Measurements from ENCODE around the gene C6orf52. TPM values are rescaled to one million over a fixed set of nuclear protein-coding genes. Genes with fewer than 3 reads are reported as not detected.

The C6orf52 gene
- total and polyA plus RNA-seq, 4 donors = 0.33 to 0.71 (median 0.50) TPM; not detected in 1

- DNase-seq (ENCODE audit: low spot score) = no peak
- peaks cover 0 to 2% (median 0%) of the 10 kb centered on the region in 4 donors for H3K9me3 ChIP-seq (ENCODE audit: control insufficient read depth in 4 of 4, low read length in 3 of 4)
- no peaks in the 10 kb centered on the region for H3K27me3 ChIP-seq (ENCODE audit: control insufficient read depth in 4 of 4, insufficient read depth in 4 of 4, low read length in 3 of 4)
- peak overlapping the region; percentile 57 to 100 (median 99) for H3K4me3 ChIP-seq (ENCODE audit: low read depth in 1 of 3, low read length in 3 of 3)
- H3K36me3 ChIP-seq (ENCODE audit: control insufficient read depth in 4 of 4, insufficient read depth in 3 of 4, low read depth in 1 of 4, low read length in 3 of 4) = peaks cover 0 to 4% (median 1%) of the 10 kb centered on the region in 4 donors
- WGBS = 96% methylated on average over 8 of the region's 8 CpGs
- H3K4me1 ChIP-seq (ENCODE audit: control insufficient read depth in 4 of 4, insufficient read depth in 4 of 4, low read length in 3 of 4) = peaks cover 1 to 39% (median 22%) of the 10 kb centered on the region in 4 donors
- no peak overlapping the region for H3K9ac ChIP-seq (ENCODE audit: low read depth in 1 of 2, low read length in 2 of 2)
- no peak overlapping the region for H3K27ac ChIP-seq (ENCODE audit: low read depth in 1 of 2, low read length in 2 of 2)
- TF ChIP-seq HNF4G (IDR thresholded peaks at IDR 0.05) (no peak), CTCF (IDR thresholded peaks at IDR 0.05; ENCODE audit: low read depth, low read length, missing input control) (no peak), HNF4A (conservative IDR thresholded peaks at IDR 0.05) (no peak), TAF1 (conservative IDR thresholded peaks at IDR 0.05) (no peak), ATF3 (IDR thresholded peaks at IDR 0.05) (no peak), MAX (IDR thresholded peaks at IDR 0.05) (no peak), REST (IDR thresholded peaks at IDR 0.05) (no peak), JUND (IDR thresholded peaks at IDR 0.05) (no peak), EGR1 (IDR thresholded peaks at IDR 0.05; ENCODE audit: low read depth in 2 of 2) (no peak), FOXA2 (IDR thresholded peaks at IDR 0.05) (no peak), RAD21 (IDR thresholded peaks at IDR 0.05) (no peak), RXRA (IDR thresholded peaks at IDR 0.05) (no peak), GABPA (IDR thresholded peaks at IDR 0.05 in 1 of 2, conservative IDR thresholded peaks at IDR 0.05 in 1 of 2) (no peak)
Observed at GRCh38 chr6:10692965-10693538, 1.4 kb downstream of the C6orf52 start.

- Histone ChIP-seq H3K4me1 (ENCODE audit: control insufficient read depth in 4 of 4, insufficient read depth in 4 of 4, low read length in 3 of 4) (peaks cover 1 to 34% (median 16%) of the 10 kb centered on the region in 4 donors), H3K9ac (ENCODE audit: low read depth in 1 of 2, low read length in 2 of 2) (no peak overlapping the region), H3K27me3 (ENCODE audit: control insufficient read depth in 4 of 4, insufficient read depth in 4 of 4, low read length in 3 of 4) (no peaks in the 10 kb centered on the region), H3K27ac (ENCODE audit: low read depth in 1 of 2, low read length in 2 of 2) (no peak overlapping the region), H3K4me3 (ENCODE audit: low read depth in 1 of 3, low read length in 3 of 3) (no peak overlapping the region), H3K36me3 (ENCODE audit: control insufficient read depth in 4 of 4, insufficient read depth in 3 of 4, low read depth in 1 of 4, low read length in 3 of 4) (no peaks in the 10 kb centered on the region), H3K9me3 (ENCODE audit: control insufficient read depth in 4 of 4, low read length in 3 of 4) (peaks cover 0 to 2% (median 0%) of the 10 kb centered on the region in 4 donors)
- TF ChIP-seq CTCF (IDR thresholded peaks at IDR 0.05; ENCODE audit: low read depth, low read length, missing input control) (no peak), SP1 (IDR thresholded peaks at IDR 0.05) (no peak), GABPA (IDR thresholded peaks at IDR 0.05 in 1 of 2, conservative IDR thresholded peaks at IDR 0.05 in 1 of 2) (no peak), MAX (IDR thresholded peaks at IDR 0.05) (no peak), FOXA1 (IDR thresholded peaks at IDR 0.05) (no peak), NR2F2 (IDR thresholded peaks at IDR 0.05) (no peak), TAF1 (conservative IDR thresholded peaks at IDR 0.05) (no peak), FOXA2 (IDR thresholded peaks at IDR 0.05) (no peak), RAD21 (IDR thresholded peaks at IDR 0.05) (no peak), EGR1 (IDR thresholded peaks at IDR 0.05; ENCODE audit: low read depth in 2 of 2) (no peak), JUND (IDR thresholded peaks at IDR 0.05) (no peak), HNF4A (conservative IDR thresholded peaks at IDR 0.05) (no peak), RXRA (IDR thresholded peaks at IDR 0.05) (no peak), ATF3 (IDR thresholded peaks at IDR 0.05) (no peak)
- 65% methylated on average over 15 of the region's 15 CpGs for WGBS
- no peak for DNase-seq (ENCODE audit: low spot score)
Observed at GRCh38 chr6:10690651-10691445, 3.6 kb downstream of the C6orf52 start.
